Caco-2 (cell line): ENCODE data around the gene COL6A6. TPM values are rescaled to one million over a fixed set of nuclear protein-coding genes. Genes with fewer than 3 reads are reported as not detected.

Source experiments
- BruUV-seq: library from RNA; stranded (reverse); fragments of 400-500 nt; replicated peaks from 2 replicates; lab custom pipeline; 2021; lab: Mats Ljungman, UMichigan
- CTCF ChIA-PET: fragments of 300-600 bp; sonication (Branson Sonifier 250); formaldehyde crosslinking; loops from one replicate; lab custom pipeline; 2022; ENCODE audit warnings: antibody characterized with exemption; lab: Charles Lee
- POLR2A ChIA-PET: fragments of 300-600 bp; sonication (Branson Sonifier 250); formaldehyde crosslinking; loops from one replicate; lab custom pipeline; 2022; ENCODE audit warnings: antibody characterized with exemption; lab: Charles Lee
- DNase-seq, 2 experiments: peaks; one replicate each; pipeline versions ENCODE4 v3.0.0 to v3.0.0-alpha.2; 2020 to 2022
- H3K27me3 ChIP-seq: replicated peaks from 2 replicates; pipeline ENCODE4 v1.6.0; 2011; ENCODE audit warnings: low read length; ENCODE audit not compliant: control insufficient read depth, insufficient read depth
- H3K36me3 ChIP-seq: 2 replicates; pipeline ENCODE4 v1.5.1; 2011; ENCODE audit warnings: low read length; ENCODE audit not compliant: control insufficient read depth, insufficient read depth
- H3K4me1 ChIP-seq: fragments of 250-450 bp; sonication (Bioruptor Pico); 2 replicates; pipeline ENCODE4 v1.5.1; 2020; ENCODE audit warnings: mild to moderate bottlenecking
- H3K4me3 ChIP-seq: 2 replicates; pipeline ENCODE4 v1.5.1; 2011; ENCODE audit warnings: low read depth, mild to moderate bottlenecking, control low read depth, low read length
- H3K9me3 ChIP-seq: fragments of 250-450 bp; sonication (Bioruptor Pico); 2 replicates; pipeline ENCODE4 v1.5.1; 2020; ENCODE audit warnings: mild to moderate bottlenecking, moderate library complexity
- H3K27ac Mint-ChIP-seq: one replicate; pipeline ENCODE4 v1.8.0; 2022; ENCODE audit warnings: mixed read lengths; ENCODE audit not compliant: unreplicated experiment
- H3K27me3 Mint-ChIP-seq: one replicate; pipeline ENCODE4 v1.8.0; 2022; ENCODE audit warnings: mixed read lengths; ENCODE audit not compliant: insufficient read depth, unreplicated experiment
- H3K36me3 Mint-ChIP-seq: one replicate; pipeline ENCODE4 v1.8.0; 2022; ENCODE audit warnings: mild to moderate bottlenecking, mixed read lengths; ENCODE audit not compliant: insufficient read depth, unreplicated experiment
- H3K4me1 Mint-ChIP-seq: one replicate; pipeline ENCODE4 v1.8.0; 2022; ENCODE audit warnings: low read depth, mixed read lengths; ENCODE audit not compliant: unreplicated experiment
- H3K4me3 Mint-ChIP-seq: one replicate; pipeline ENCODE4 v1.8.0; 2022; ENCODE audit warnings: mild to moderate bottlenecking, moderate library complexity, mixed read lengths; ENCODE audit not compliant: unreplicated experiment
- H3K9me3 Mint-ChIP-seq: one replicate; pipeline ENCODE4 v1.8.0; 2022; ENCODE audit warnings: mixed read lengths; ENCODE audit not compliant: unreplicated experiment
- CTCF ChIP-seq, 2 experiments: fragments of 200-600 bp in 1 of 2; IDR thresholded peaks; 1 replicate in 1 of 2; 2 replicates in 1 of 2; pipeline versions ENCODE4 v1.5.1 to v1.8.0; 2011 to 2022; ENCODE audit warnings: antibody characterized with exemption in 1 of 2, control low read depth in 1 of 2, inconsistent platforms in 1 of 2, low read depth in 1 of 2, low read length in 1 of 2, mild to moderate bottlenecking in 1 of 2, moderate library complexity in 1 of 2; ENCODE audit not compliant: insufficient read depth in 1 of 2, severe bottlenecking in 1 of 2, unreplicated experiment in 1 of 2
- intact Hi-C: fragments of 100-400 bp; cut with micrococcal nuclease; formaldehyde crosslinking; loops from one replicate; pipeline ENCODE4 v1.10.0; 2022; ENCODE audit not compliant: unreplicated experiment
- total RNA-seq: library from RNA; stranded (reverse); gene quantifications from 2 replicates; pipeline ENCODE4 v1.2.3, GENCODE V29; 2022

Gene COL6A6
- total RNA-seq, 1 experiment from 2014 or later: not detected

DNA sequence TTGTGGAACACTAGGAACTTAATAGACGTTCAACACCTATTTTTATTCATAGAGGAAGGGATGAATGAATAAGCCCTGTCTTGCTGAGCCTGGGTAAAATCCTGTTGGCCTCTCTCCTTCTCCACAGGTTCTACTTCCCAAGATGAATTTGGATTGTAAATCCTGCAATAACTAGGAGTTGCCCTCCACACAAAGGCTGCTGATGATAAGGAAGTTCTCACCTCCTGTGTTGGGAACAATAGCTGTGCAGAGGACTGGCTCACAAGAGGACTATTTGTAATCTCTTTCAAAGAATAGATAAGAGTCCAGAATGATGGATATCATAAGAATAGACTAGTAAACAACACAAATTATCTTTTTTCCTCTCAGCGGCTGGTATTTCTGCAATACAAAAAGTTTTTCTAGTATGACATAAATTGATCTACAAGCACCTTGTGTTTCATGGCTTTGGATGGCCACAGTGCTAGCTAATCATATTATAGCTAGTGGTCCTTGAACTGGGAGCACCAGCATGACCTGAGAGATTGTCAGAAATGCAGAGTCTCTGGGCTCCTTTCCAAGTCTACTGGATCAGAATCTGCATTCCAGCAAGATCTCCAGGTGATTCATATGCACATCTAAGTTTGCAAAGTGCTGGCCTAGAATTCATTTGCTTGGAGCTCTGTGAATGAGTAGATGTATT is 28.1 kb upstream of the COL6A6 start:
- CTCF ChIA-PET: no interaction called here

DNA sequence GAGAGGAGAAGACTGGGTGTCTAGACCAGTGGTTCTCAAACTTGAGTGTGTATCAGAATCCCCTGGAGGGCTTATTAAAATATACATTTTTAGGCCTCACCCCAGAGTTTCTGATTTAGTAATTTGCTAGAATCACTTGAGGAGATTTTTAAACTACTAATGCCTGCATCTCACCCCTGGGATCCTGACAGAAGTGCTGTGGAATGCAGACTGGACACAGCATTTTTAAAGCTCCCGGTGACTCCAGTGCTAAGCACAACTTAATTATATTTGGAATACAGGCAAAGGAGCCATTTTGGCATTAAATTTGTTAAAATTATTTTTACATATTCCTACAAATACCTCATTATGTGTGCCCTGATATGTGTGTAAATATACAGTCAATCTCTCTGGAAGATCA is 26.7 kb upstream of the COL6A6 start:
- CTCF ChIA-PET: no interaction called here
- Histone ChIP-seq H3K9me3 (no peaks in the 10 kb centered on the region), H3K36me3 (no peaks in the 10 kb centered on the region), H3K27me3 (no peaks in the 10 kb centered on the region), H3K4me1 (no peaks in the 10 kb centered on the region), H3K4me3 (no peak overlapping the region)
- DNase-seq: no peak
- no peak overlapping the region for H3K27ac Mint-ChIP-seq
- no peak overlapping the region for H3K4me3 Mint-ChIP-seq
- BruUV-seq: no TSS peak
- H3K27me3 Mint-ChIP-seq: peaks cover 19% of the 10 kb centered on the region
- no peaks in the 10 kb centered on the region for H3K9me3 Mint-ChIP-seq
- TF ChIP-seq CTCF (IDR thresholded peaks at IDR 0.05; ENCODE audit: insufficient read depth in 1 of 2, low read depth in 1 of 2, low read length in 1 of 2, severe bottlenecking in 1 of 2, unreplicated experiment in 1 of 2): no peak
- intact Hi-C loops: no loop called here
- no peaks in the 10 kb centered on the region for H3K36me3 Mint-ChIP-seq
- peaks cover 6% of the 10 kb centered on the region for H3K4me1 Mint-ChIP-seq
- POLR2A ChIA-PET: no interaction called here

More for the DNA sequence above, 28.1 kb upstream of the COL6A6 start:
- H3K9me3 Mint-ChIP-seq: no peaks in the 10 kb centered on the region
- Histone ChIP-seq H3K9me3 (no peaks in the 10 kb centered on the region), H3K4me1 (no peaks in the 10 kb centered on the region), H3K36me3 (no peaks in the 10 kb centered on the region), H3K4me3 (no peak overlapping the region), H3K27me3 (no peaks in the 10 kb centered on the region)
- no peak overlapping the region for H3K27ac Mint-ChIP-seq
- H3K4me1 Mint-ChIP-seq: peaks cover 6% of the 10 kb centered on the region
- peaks cover 17% of the 10 kb centered on the region for H3K27me3 Mint-ChIP-seq
- POLR2A ChIA-PET: no interaction called here
- no peak for DNase-seq
- no peak overlapping the region for H3K4me3 Mint-ChIP-seq
- no TSS peak for BruUV-seq
- TF ChIP-seq CTCF (IDR thresholded peaks at IDR 0.05; ENCODE audit: insufficient read depth in 1 of 2, low read depth in 1 of 2, low read length in 1 of 2, severe bottlenecking in 1 of 2, unreplicated experiment in 1 of 2): no peak
- H3K36me3 Mint-ChIP-seq: no peaks in the 10 kb centered on the region
- intact Hi-C loops: no loop called here

DNA sequence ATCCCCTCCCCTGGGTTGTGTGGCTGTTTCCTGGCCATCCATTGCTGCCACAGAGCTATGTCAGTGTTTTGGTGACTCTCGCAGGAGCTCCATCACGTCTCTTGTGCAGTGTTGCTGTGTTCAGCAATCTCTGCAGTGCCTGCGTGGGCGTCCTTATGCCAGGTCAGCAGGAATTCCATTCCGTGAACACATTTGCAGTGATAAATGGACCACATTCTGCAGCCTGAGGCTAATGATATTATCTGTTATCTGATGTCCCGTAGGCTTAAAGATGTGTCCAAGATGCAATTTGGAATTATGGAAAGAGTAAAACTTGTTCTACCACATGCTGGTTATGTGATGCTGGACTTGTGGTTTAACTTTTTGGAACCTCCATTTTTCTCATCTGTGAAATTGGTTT is 25.5 kb upstream of the COL6A6 start:
- CTCF ChIA-PET: no interaction called here
- Histone ChIP-seq H3K4me3 (no peak overlapping the region), H3K36me3 (no peaks in the 10 kb centered on the region), H3K9me3 (no peaks in the 10 kb centered on the region), H3K27me3 (no peaks in the 10 kb centered on the region), H3K4me1 (no peaks in the 10 kb centered on the region)
- Mint-ChIP-seq H3K4me1 (peaks cover 6% of the 10 kb centered on the region), H3K27me3 (peaks cover 24% of the 10 kb centered on the region), H3K4me3 (no peak overlapping the region), H3K36me3 (no peaks in the 10 kb centered on the region), H3K27ac (no peak overlapping the region), H3K9me3 (no peaks in the 10 kb centered on the region)
- no TSS peak for BruUV-seq
- DNase-seq: no peak
- POLR2A ChIA-PET: no interaction called here
- intact Hi-C loops: no loop called here
- no peak for TF ChIP-seq CTCF (IDR thresholded peaks at IDR 0.05; ENCODE audit: insufficient read depth in 1 of 2, low read depth in 1 of 2, low read length in 1 of 2, severe bottlenecking in 1 of 2, unreplicated experiment in 1 of 2)
